Neuron (in vitro differentiated cells): ENCODE data around the gene SHISA9.

ENCODE experiments used
- H2AFZ ChIP-seq: one replicate; pipeline ENCODE4 v1.6.1; 2013; ENCODE audit warnings: low read depth, mild to moderate bottlenecking, inconsistent platforms, low read length, moderate library complexity
- H3K27me3 ChIP-seq: one replicate; pipeline ENCODE4 v1.6.1; 2013; ENCODE audit warnings: low read length; ENCODE audit not compliant: insufficient read depth
- H3K36me3 ChIP-seq: one replicate; pipeline ENCODE4 v1.6.1; 2013; ENCODE audit warnings: low read length; ENCODE audit not compliant: insufficient read depth
- H3K4me1 ChIP-seq: one replicate; pipeline ENCODE4 v1.6.1; 2013; ENCODE audit warnings: low read length; ENCODE audit not compliant: insufficient read depth
- H3K4me3 ChIP-seq: 2 replicates; pipeline ENCODE4 v1.5.1; 2013; ENCODE audit warnings: mild to moderate bottlenecking, low read length, moderate library complexity
- H3K9me3 ChIP-seq: one replicate; pipeline ENCODE4 v1.6.1; 2013; ENCODE audit warnings: low read length

SHISA9 gene

DNA sequence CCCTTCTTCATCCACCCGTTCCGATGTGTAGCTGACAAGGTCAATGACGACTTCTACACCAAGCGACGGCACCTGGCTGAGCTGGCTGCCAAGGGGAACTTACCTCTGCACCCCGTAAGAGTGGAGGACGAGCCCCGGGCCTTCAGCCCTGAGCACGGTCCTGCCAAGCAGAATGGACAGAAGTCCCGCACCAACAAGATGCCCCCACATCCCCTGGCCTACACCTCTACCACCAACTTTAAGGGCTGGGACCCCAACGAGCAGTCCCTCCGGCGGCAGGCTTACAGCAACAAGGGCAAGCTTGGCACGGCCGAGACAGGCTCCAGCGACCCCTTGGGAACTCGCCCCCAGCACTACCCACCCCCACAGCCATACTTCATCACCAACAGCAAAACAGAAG, 333.6 kb downstream of the SHISA9 start:
- no peak overlapping the region for H3K4me3 ChIP-seq
- no peaks in the 10 kb centered on the region for H3K9me3 ChIP-seq
- H3K4me1 ChIP-seq = no peaks in the 10 kb centered on the region
- no peaks in the 10 kb centered on the region for H3K36me3 ChIP-seq
- no peak overlapping the region for H2AFZ ChIP-seq
- no peaks in the 10 kb centered on the region for H3K27me3 ChIP-seq

GRCh38 chr16:13236308-13236707, 334.9 kb downstream of the SHISA9 start:
- Histone ChIP-seq H3K4me3 (no peak overlapping the region), H3K27me3 (no peaks in the 10 kb centered on the region), H3K9me3 (no peaks in the 10 kb centered on the region), H3K36me3 (no peaks in the 10 kb centered on the region), H2AFZ (no peak overlapping the region), H3K4me1 (no peaks in the 10 kb centered on the region)

DNA sequence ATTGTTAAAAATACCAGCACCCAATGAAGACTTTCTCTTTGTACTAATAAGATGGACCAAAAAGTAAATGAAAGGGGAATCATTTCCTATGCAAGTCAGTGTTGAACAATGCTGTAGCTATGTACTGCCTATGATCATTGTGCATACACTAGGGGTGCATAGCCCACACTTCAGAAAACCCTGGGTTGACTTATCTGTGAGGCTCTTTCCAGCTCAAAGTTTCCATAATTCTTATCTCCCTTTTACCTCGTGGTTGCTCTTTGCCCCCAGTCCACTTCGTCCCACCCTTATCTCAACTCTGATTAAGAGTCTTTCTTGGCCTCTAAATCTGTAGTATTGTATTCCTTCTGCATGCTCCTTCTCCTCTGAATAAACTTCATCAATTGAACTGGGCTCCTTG, 336.8 kb downstream of the SHISA9 start:
- H3K4me1 ChIP-seq = no peaks in the 10 kb centered on the region
- no peaks in the 10 kb centered on the region for H3K9me3 ChIP-seq
- H3K36me3 ChIP-seq = no peaks in the 10 kb centered on the region
- H3K27me3 ChIP-seq = no peaks in the 10 kb centered on the region
- H3K4me3 ChIP-seq = no peak overlapping the region
- H2AFZ ChIP-seq = no peak overlapping the region

DNA sequence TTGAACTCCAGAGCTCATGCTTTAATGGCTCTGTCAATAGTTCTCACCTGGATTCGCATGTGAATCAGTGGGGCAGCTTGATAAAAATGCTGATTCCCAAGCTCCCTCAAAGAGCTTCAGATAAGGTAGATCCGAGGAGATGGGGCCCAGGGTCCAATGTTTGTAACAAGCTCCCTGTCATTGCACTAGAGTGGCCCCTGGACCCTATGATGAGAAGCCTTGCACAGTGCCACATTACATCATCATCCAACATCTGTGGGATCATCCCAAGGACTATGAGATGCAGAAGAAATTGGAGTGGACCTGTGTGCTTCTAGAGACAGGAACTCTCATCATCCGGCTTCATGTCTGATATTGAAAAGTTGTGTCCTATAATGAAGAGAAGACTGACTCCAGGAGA, 340.8 kb downstream of the SHISA9 start:
- Histone ChIP-seq H2AFZ (no peak overlapping the region), H3K4me1 (no peaks in the 10 kb centered on the region)

DNA sequence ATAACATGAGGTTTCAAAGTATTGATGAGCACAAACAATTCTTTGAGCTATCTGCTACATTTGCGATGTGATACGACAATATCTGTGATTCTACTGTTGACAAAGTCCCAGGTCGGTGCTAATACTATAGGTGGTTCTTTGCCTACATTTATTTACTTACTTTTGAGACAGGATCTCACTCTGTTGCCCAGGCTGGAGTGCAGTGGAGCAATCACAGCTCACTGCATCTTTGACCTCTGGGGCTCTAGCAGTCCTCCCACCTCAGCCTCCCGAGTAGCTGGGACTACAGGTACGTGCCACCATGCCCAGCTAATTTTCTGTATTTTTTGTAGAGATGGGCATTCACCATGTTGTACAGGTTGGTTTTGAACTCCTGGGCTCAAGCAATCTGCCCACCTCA, 343.4 kb downstream of the SHISA9 start:
- H2AFZ ChIP-seq = no peak overlapping the region
- H3K27me3 ChIP-seq = no peaks in the 10 kb centered on the region
- no peaks in the 10 kb centered on the region for H3K36me3 ChIP-seq
- no peak overlapping the region for H3K4me3 ChIP-seq
- H3K4me1 ChIP-seq = no peaks in the 10 kb centered on the region
- no peaks in the 10 kb centered on the region for H3K9me3 ChIP-seq

More for the DNA sequence above, 340.8 kb downstream of the SHISA9 start:
- no peaks in the 10 kb centered on the region for H3K36me3 ChIP-seq
- no peaks in the 10 kb centered on the region for H3K27me3 ChIP-seq
- H3K9me3 ChIP-seq = no peaks in the 10 kb centered on the region
- no peak overlapping the region for H3K4me3 ChIP-seq

DNA sequence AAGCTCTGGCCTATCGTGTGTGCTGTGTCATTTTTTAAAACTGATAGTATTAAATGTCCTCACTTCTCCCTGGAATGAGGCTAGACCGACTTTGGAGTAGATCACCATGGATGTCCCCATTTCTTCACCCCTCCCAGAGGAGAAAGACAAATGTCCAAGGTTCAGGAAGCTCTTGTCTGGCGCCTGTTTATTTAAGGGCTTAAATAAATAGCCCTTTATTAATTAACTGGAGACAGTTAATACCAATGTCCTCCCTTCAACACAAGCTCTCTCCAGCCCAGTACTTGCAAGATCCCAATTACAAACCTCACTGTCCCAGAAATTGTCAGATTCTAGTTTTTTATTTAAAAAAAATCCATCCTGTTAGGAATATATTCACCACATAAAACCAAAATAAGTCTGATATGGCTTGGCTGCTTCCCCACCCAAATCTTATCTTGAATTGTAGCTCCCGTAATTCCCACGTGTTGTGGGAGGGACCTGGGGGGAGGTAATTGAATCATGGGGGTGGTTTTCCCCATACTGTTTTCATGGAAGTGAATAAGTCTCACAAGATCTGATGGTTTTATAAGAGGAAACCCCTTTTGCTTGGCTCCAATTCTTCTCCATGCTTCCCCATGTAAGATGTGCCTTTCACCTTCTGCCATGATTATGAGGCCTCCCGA, 344.4 kb downstream of the SHISA9 start:
- Histone ChIP-seq H2AFZ (no peak overlapping the region), H3K9me3 (no peaks in the 10 kb centered on the region), H3K4me1 (no peaks in the 10 kb centered on the region), H3K36me3 (no peaks in the 10 kb centered on the region), H3K4me3 (no peak overlapping the region), H3K27me3 (no peaks in the 10 kb centered on the region)

DNA sequence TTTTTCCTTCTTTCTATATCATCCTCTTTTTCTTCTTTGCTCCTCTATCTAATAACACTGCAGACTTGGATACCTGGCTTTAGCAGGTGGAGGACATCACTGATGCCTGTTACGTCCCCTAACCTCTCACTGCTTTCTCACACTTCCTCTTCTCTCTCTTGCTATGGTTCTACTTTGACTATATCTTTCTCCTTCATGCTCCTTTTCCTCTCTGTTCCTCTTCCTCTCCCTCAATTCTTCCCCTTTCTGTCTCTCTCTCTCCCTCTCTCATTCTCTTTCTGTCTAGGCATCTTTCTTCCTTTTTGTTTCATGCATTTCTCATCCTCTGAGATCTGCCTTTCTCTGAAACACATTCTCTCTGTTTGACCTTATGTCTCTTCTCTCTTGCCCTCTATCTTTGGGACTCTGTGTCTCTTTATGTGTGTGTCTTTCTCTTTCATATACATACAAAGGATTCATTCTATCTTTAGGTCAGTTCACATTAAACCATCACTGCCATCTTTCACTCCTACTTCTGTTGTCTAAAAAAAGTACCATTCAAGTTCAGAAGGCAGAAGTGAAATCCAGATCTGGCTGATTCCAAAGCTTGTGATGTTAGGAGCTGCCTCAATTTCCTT, 353.7 kb downstream of the SHISA9 start:
- H3K36me3 ChIP-seq = no peaks in the 10 kb centered on the region
- no peaks in the 10 kb centered on the region for H3K4me1 ChIP-seq
- H3K27me3 ChIP-seq = no peaks in the 10 kb centered on the region
- H3K9me3 ChIP-seq = no peaks in the 10 kb centered on the region
- H2AFZ ChIP-seq = no peak overlapping the region
- H3K4me3 ChIP-seq = no peak overlapping the region

GRCh38 chr16:13262270-13263090, 361.1 kb downstream of the SHISA9 start:
- no peaks in the 10 kb centered on the region for H3K36me3 ChIP-seq
- H3K4me3 ChIP-seq = no peak overlapping the region
- H2AFZ ChIP-seq = no peak overlapping the region
- no peaks in the 10 kb centered on the region for H3K4me1 ChIP-seq
- H3K9me3 ChIP-seq = no peaks in the 10 kb centered on the region
- no peaks in the 10 kb centered on the region for H3K27me3 ChIP-seq

- no peaks in the 10 kb centered on the region for H3K36me3 ChIP-seq
- H3K4me1 ChIP-seq = no peaks in the 10 kb centered on the region
- H3K4me3 ChIP-seq = no peak overlapping the region
- no peak overlapping the region for H2AFZ ChIP-seq
- no peaks in the 10 kb centered on the region for H3K27me3 ChIP-seq
- no peaks in the 10 kb centered on the region for H3K9me3 ChIP-seq
These were observed 363.6 kb downstream of the SHISA9 start for GRCh38 chr16:13264749-13265552.

- Histone ChIP-seq H3K36me3 (no peaks in the 10 kb centered on the region), H3K9me3 (no peaks in the 10 kb centered on the region), H3K4me1 (no peaks in the 10 kb centered on the region), H3K4me3 (no peak overlapping the region), H3K27me3 (no peaks in the 10 kb centered on the region), H2AFZ (no peak overlapping the region)
These were observed 368.0 kb downstream of the SHISA9 start for GRCh38 chr16:13269359-13269758.

DNA sequence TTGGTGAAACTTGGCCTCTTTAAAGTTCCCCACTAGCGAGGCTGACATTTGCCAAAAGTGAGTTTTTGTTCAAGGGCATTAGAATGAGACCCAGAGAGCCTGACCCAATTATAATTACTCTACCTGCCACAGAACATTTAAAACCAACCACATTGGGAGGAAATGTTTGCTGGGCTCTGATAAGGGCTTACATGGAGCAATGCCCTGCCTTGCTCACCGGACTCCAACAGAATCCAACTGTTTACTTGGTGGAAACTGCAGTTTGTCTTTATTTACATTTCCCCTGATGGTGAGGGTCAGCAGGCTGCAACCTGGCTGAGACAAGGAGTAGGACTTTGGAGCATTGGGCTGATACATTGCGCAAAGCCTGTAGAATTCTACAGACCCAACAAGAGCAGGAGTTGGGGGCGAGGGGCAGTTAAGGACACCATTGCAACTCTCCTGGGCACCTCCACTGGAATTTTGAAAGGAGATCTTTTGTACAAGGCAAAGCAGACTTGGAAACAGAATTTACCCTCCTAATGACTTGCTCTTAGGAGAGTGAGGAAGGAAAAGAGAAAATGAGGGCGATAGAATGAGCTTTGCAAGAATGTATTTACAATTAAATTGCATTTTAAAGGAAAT, 368.6 kb downstream of the SHISA9 start:
- no peak overlapping the region for H2AFZ ChIP-seq
- no peaks in the 10 kb centered on the region for H3K4me1 ChIP-seq
- H3K36me3 ChIP-seq = no peaks in the 10 kb centered on the region
- no peaks in the 10 kb centered on the region for H3K9me3 ChIP-seq
- no peak overlapping the region for H3K4me3 ChIP-seq
- H3K27me3 ChIP-seq = no peaks in the 10 kb centered on the region

DNA sequence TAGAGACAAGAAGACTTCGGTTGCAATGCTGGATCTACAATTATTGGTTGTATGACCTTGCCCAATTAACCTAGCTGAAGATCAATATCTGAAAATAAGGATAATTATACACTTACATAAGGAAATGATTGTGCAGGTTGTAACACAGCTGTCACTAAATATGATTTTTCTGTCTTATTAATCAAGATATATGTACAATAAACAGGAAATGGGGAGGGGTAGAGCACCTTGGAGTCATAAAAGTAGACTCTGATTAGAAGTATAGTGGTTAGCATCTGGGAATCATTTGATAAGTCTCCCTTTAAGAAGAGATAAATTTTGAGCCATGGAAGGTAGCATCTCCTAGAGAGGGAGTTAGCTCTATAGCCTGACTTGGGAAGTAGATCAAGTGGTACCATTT, 369.2 kb downstream of the SHISA9 start:
- H3K9me3 ChIP-seq = no peaks in the 10 kb centered on the region
- no peaks in the 10 kb centered on the region for H3K36me3 ChIP-seq
- H3K4me3 ChIP-seq = no peak overlapping the region
- no peaks in the 10 kb centered on the region for H3K27me3 ChIP-seq
- H3K4me1 ChIP-seq = no peaks in the 10 kb centered on the region
- no peak overlapping the region for H2AFZ ChIP-seq
